Peyer's patch (tissue), 4 donors: ENCODE results near the gene LCN6.

ENCODE experiments used
- CTCF ChIP-seq, 6 experiments: fragments of 450-650 bp in 4 of 6; fragments of 200-600 bp in 2 of 6; sonication (generic) in 1 of 6; IDR thresholded peaks; one replicate each; pipeline ENCODE4 v1.5.1; 2017 to 2019; ENCODE audit warnings: antibody characterized with exemption in 6 of 6, mild to moderate bottlenecking in 3 of 6, moderate library complexity in 1 of 6
- POLR2A ChIP-seq, 2 donors: fragments of 450-650 bp; IDR thresholded peaks; one replicate each; pipeline ENCODE4 v1.5.1; 2017; ENCODE audit warnings: antibody characterized with exemption in 2 of 2, mild to moderate bottlenecking in 2 of 2, moderate library complexity in 2 of 2

DNA sequence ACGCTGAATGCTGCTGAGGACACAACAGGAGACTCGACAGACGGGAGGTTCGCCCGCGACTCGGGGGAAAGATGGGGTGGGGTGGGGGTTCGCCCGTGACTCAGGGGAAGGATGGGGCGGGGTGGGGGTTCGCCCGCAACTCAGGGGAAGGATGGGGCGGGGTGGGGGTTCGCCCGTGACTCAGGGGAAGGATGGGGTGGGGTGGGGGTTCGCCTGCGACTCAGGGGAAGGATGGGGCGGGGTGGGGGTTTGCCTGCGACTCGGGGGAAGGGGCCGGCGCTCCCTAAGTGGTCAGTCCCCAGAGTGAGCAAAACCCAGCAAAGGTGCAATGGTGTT, 2.2 kb downstream of the LCN6 start:
- no peak for TF ChIP-seq CTCF (IDR thresholded peaks at IDR 0.05)
- no peak for TF ChIP-seq POLR2A (IDR thresholded peaks at IDR 0.05)
